Progenitor cell of endocrine pancreas (in vitro differentiated cells): ENCODE data around the gene ITSN2. TPM values are rescaled to one million over a fixed set of nuclear protein-coding genes. Genes with fewer than 3 reads are reported as not detected.
A peak's percentile ranks its signal among the peaks of the same experiment; 100 is the strongest.

Experiments used
- DNase-seq: peaks from one replicate; pipeline ENCODE4 v3.0.0; 2021; ENCODE audit warnings: low spot score; ENCODE audit not compliant: unreplicated experiment
- H3K27ac Mint-ChIP-seq: 2 replicates; pipeline ENCODE4 v1.8.0; 2021; ENCODE audit warnings: mild to moderate bottlenecking, moderate library complexity, mixed read lengths
- H3K27me3 Mint-ChIP-seq: 2 replicates; pipeline ENCODE4 v1.8.0; 2021; ENCODE audit warnings: mixed read lengths
- H3K36me3 Mint-ChIP-seq: 2 replicates; pipeline ENCODE4 v1.8.0; 2022; ENCODE audit warnings: mixed read lengths; ENCODE audit not compliant: insufficient read depth
- H3K4me1 Mint-ChIP-seq: 2 replicates; pipeline ENCODE4 v1.8.0; 2021; ENCODE audit warnings: low read depth, mixed read lengths
- H3K4me3 Mint-ChIP-seq: 2 replicates; pipeline ENCODE4 v1.8.0; 2021; ENCODE audit warnings: low read depth, mild to moderate bottlenecking, moderate library complexity, mixed read lengths
- H3K9me3 Mint-ChIP-seq: 2 replicates; pipeline ENCODE4 v1.8.0; 2021; ENCODE audit warnings: low read depth, mixed read lengths
- CTCF ChIP-seq: fragments of 200-600 bp; sonication (generic); IDR thresholded peaks from one replicate; pipeline ENCODE4 v1.5.0; 2021; ENCODE audit warnings: antibody characterized with exemption, mild to moderate bottlenecking; ENCODE audit not compliant: unreplicated experiment
- total RNA-seq: library from RNA; stranded (reverse); gene quantifications from 2 replicates; pipeline ENCODE4 v1.2.1, GENCODE V29; 2021

The ITSN2 gene
- total RNA-seq, 1 donor from 2014 or later, result 26.7 TPM

- peaks cover 7% of the 10 kb centered on the region for H3K9me3 Mint-ChIP-seq
- DNase-seq, result no peak
- peaks cover 3% of the 10 kb centered on the region for H3K4me1 Mint-ChIP-seq
- peaks cover 4% of the 10 kb centered on the region for H3K36me3 Mint-ChIP-seq
- no peak overlapping the region for H3K4me3 Mint-ChIP-seq
- H3K27me3 Mint-ChIP-seq, result peaks cover 24% of the 10 kb centered on the region
- TF ChIP-seq CTCF, result no peak
- no peak overlapping the region for H3K27ac Mint-ChIP-seq
Measured at GRCh38 chr2:24182507-24182906, 177.8 kb downstream of the ITSN2 start.

- Mint-ChIP-seq H3K9me3 (peaks cover under 1% of the 10 kb centered on the region), H3K27ac (peak overlapping the region; percentile 23), H3K4me3 (no peak overlapping the region), H3K36me3 (no peaks in the 10 kb centered on the region), H3K4me1 (peaks cover 3% of the 10 kb centered on the region), H3K27me3 (peaks cover 17% of the 10 kb centered on the region)
- no peak for TF ChIP-seq CTCF
- no peak for DNase-seq
Measured at GRCh38 chr2:24181849-24182248, 178.5 kb downstream of the ITSN2 start.

- Mint-ChIP-seq H3K4me3 (no peak overlapping the region), H3K36me3 (no peaks in the 10 kb centered on the region), H3K4me1 (peaks cover 3% of the 10 kb centered on the region), H3K9me3 (no peaks in the 10 kb centered on the region), H3K27me3 (peaks cover 17% of the 10 kb centered on the region), H3K27ac (no peak overlapping the region)
- no peak for DNase-seq
- no peak for TF ChIP-seq CTCF
Measured at GRCh38 chr2:24179683-24180082, 180.7 kb downstream of the ITSN2 start.

GRCh38 chr2:24176326-24176725 is 184.0 kb downstream of the ITSN2 start:
- Mint-ChIP-seq H3K4me3 (no peak overlapping the region), H3K27ac (no peak overlapping the region), H3K27me3 (peaks cover 17% of the 10 kb centered on the region), H3K36me3 (peaks cover 3% of the 10 kb centered on the region), H3K9me3 (peaks cover 5% of the 10 kb centered on the region), H3K4me1 (no peaks in the 10 kb centered on the region)
- TF ChIP-seq CTCF, result no peak
- no peak for DNase-seq

- Mint-ChIP-seq H3K27ac (no peak overlapping the region), H3K4me1 (no peaks in the 10 kb centered on the region), H3K9me3 (peaks cover 5% of the 10 kb centered on the region), H3K27me3 (peaks cover 16% of the 10 kb centered on the region), H3K36me3 (peaks cover 3% of the 10 kb centered on the region), H3K4me3 (no peak overlapping the region)
- TF ChIP-seq CTCF, result no peak
- no peak for DNase-seq
Measured at GRCh38 chr2:24175631-24176187, 184.6 kb downstream of the ITSN2 start.
